GM12878 (cell line): ENCODE data around the gene GUK1. TPM values are rescaled to one million over a fixed set of nuclear protein-coding genes. Genes with fewer than 3 reads are reported as not detected.

Experiments
- CEBPB ChIP-seq, 2 experiments: fragments of 150-350 bp in 1 of 2; IDR thresholded peaks; 2 replicates each; pipeline ENCODE4 v1.6.1; 2012 to 2014; ENCODE audit warnings: low read depth in 2 of 2, low read length in 2 of 2, borderline replicate concordance in 1 of 2, inconsistent platforms in 1 of 2
- CREB1 ChIP-seq: IDR thresholded peaks from 2 replicates; pipeline ENCODE4 v1.6.1; 2012; ENCODE audit warnings: low read depth, mild to moderate bottlenecking, inconsistent platforms
- EP300 ChIP-seq, 2 experiments: fragments of 150-350 bp in 1 of 2; IDR thresholded peaks; 2 replicates each; pipeline ENCODE4 v1.6.1; 2011 to 2012; ENCODE audit warnings: low read depth in 2 of 2, low read length in 2 of 2, borderline replicate concordance in 1 of 2, improper control_type of control experiment in 1 of 2, inconsistent platforms in 1 of 2; ENCODE audit not compliant: control insufficient read depth in 1 of 2
- EZH2 ChIP-seq: IDR thresholded peaks from 2 replicates; pipeline ENCODE4 v1.6.1; 2012; ENCODE audit warnings: low read depth, mild to moderate bottlenecking, control low read depth, inconsistent platforms, low read length, borderline replicate concordance; ENCODE audit not compliant: control insufficient read depth
- FOS ChIP-seq: IDR thresholded peaks from 3 replicates; pipeline ENCODE4 v1.6.1; 2011; ENCODE audit warnings: borderline replicate concordance; ENCODE audit not compliant: insufficient read length; ENCODE audit errors: extremely low read depth
- NR2F1 ChIP-seq: fragments of 450-650 bp; conservative IDR thresholded peaks from 2 replicates; pipeline ENCODE4 v1.6.1; 2017; ENCODE audit warnings: mild to moderate bottlenecking
- PAX5 ChIP-seq: IDR thresholded peaks from 2 replicates; pipeline ENCODE4 v1.6.1; 2011; ENCODE audit warnings: low read depth, low read length, borderline replicate concordance
- RB1 ChIP-seq: fragments of 450-650 bp; formaldehyde crosslinking; IDR thresholded peaks from 2 replicates; pipeline ENCODE4 v1.6.1; 2017; ENCODE audit warnings: mild to moderate bottlenecking, borderline replicate concordance
- SPI1 ChIP-seq: IDR thresholded peaks from 2 replicates; pipeline ENCODE4 v1.6.1; 2011; ENCODE audit warnings: low read depth, mild to moderate bottlenecking, low read length, moderate library complexity, borderline replicate concordance; ENCODE audit not compliant: insufficient read depth
- SRF ChIP-seq, 2 experiments: IDR thresholded peaks; 2 replicates each; pipeline ENCODE4 v1.6.1; 2011; ENCODE audit warnings: low read depth in 2 of 2, low read length in 2 of 2, mild to moderate bottlenecking in 1 of 2, moderate library complexity in 1 of 2
- TCF3 ChIP-seq: IDR thresholded peaks from 2 replicates; pipeline ENCODE4 v1.6.1; 2012; ENCODE audit warnings: low read depth, mild to moderate bottlenecking, low read length, borderline replicate concordance; ENCODE audit not compliant: insufficient read depth
- ZBTB11 ChIP-seq: fragments of 450-650 bp; formaldehyde crosslinking; IDR thresholded peaks from 2 replicates; pipeline ENCODE4 v1.5.0; 2022; ENCODE audit warnings: mild to moderate bottlenecking, missing genetic modification characterization
- ZNF274 ChIP-seq: IDR thresholded peaks from one replicate; pipeline ENCODE4 v1.8.0; 2011; ENCODE audit not compliant: insufficient read length, insufficient read depth
- ZNF384 ChIP-seq: IDR thresholded peaks from 2 replicates; pipeline ENCODE4 v1.6.1; 2012; ENCODE audit warnings: low read depth, mild to moderate bottlenecking, low read length, improper control_type of control experiment, borderline replicate concordance
- ZNF687 ChIP-seq: fragments of 450-650 bp; IDR thresholded peaks from 2 replicates; pipeline ENCODE4 v1.6.1; 2017; ENCODE audit warnings: mild to moderate bottlenecking, moderate library complexity
- polyA plus RNA-seq, 11 experiments: library from polyadenylated mRNA; depleted of rRNA in 4 of 11; unstranded in 6 of 11; stranded (reverse) in 5 of 11; fragments of >200 nt; fragmentation: Nextera tagmentation in 4 of 11; fragmentation: Illumina TruSeq in 1 of 11; extraction: Ambion mirVana in 4 of 11; extraction: Trizol in 1 of 11; gene quantifications; 1 replicate in 1 of 11; 2 replicates in 10 of 11; pipeline versions ENCODE4 v1.2.1 to v1.2.3, GENCODE V29; 2011 to 2016; ENCODE audit warnings: inconsistent platforms in 2 of 11, missing spikeins in 2 of 11, low read depth in 1 of 11
- total RNA-seq, 4 experiments: library from RNA; depleted of rRNA in 3 of 4; stranded (reverse); fragments of >200 nt in 3 of 4; fragmentation: Illumina TruSeq in 1 of 4; extraction: Trizol in 1 of 4; gene quantifications; 2 replicates each; pipeline versions ENCODE4 v1.2.1 to v1.2.3, GENCODE V29; 2013 to 2021
- TF ChIP-seq, protein P1 (sequence below): fragments of 450-650 bp; IDR thresholded peaks from 2 replicates; pipeline ENCODE4 v1.6.1; 2017; ENCODE audit warnings: antibody characterized with exemption, mild to moderate bottlenecking, moderate library complexity
- TF ChIP-seq, protein P2 (sequence below): IDR thresholded peaks from 2 replicates; pipeline ENCODE4 v1.6.1; 2012; ENCODE audit warnings: low read depth, low read length, improper control_type of control experiment

Gene GUK1
- total and polyA plus RNA-seq, 10 of the 15 experiments (the other 5 are each of a cell fraction or from before 2014, with no cell fraction given): 6.3 to 357 (median 203) TPM

- TF ChIP-seq ZBTB11 (CRISPR knock-in tag) (no peak), SPI1 (peak; percentile 54), ZNF384 (no peak), ZNF687 (0 out of 2 replicates have a peak, but pooled peaks have one; percentile 26), CREB1 (no peak), CEBPB (IDR thresholded peaks at IDR 0.05; ENCODE audit: borderline replicate concordance in 1 of 2, low read depth in 2 of 2, low read length in 2 of 2) (no peak), SRF (IDR thresholded peaks at IDR 0.05; ENCODE audit: low read depth in 2 of 2, low read length in 2 of 2) (0 out of 4 replicates have a peak, but pooled peaks of 1 of the 2 experiments have one; percentile 38), PAX5 (no peak), TCF3 (no peak), EP300 (IDR thresholded peaks at IDR 0.05; ENCODE audit: borderline replicate concordance in 1 of 2, control insufficient read depth in 1 of 2, low read depth in 2 of 2, low read length in 2 of 2) (no peak), FOS (no peak), RB1 (no peak), NR2F1 (no peak), ZNF274 (no peak), EZH2 (no peak)
- TF ChIP-seq, protein P1, sequence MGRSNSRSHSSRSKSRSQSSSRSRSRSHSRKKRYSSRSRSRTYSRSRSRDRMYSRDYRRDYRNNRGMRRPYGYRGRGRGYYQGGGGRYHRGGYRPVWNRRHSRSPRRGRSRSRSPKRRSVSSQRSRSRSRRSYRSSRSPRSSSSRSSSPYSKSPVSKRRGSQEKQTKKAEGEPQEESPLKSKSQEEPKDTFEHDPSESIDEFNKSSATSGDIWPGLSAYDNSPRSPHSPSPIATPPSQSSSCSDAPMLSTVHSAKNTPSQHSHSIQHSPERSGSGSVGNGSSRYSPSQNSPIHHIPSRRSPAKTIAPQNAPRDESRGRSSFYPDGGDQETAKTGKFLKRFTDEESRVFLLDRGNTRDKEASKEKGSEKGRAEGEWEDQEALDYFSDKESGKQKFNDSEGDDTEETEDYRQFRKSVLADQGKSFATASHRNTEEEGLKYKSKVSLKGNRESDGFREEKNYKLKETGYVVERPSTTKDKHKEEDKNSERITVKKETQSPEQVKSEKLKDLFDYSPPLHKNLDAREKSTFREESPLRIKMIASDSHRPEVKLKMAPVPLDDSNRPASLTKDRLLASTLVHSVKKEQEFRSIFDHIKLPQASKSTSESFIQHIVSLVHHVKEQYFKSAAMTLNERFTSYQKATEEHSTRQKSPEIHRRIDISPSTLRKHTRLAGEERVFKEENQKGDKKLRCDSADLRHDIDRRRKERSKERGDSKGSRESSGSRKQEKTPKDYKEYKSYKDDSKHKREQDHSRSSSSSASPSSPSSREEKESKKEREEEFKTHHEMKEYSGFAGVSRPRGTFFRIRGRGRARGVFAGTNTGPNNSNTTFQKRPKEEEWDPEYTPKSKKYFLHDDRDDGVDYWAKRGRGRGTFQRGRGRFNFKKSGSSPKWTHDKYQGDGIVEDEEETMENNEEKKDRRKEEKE: no peak
- TF ChIP-seq, protein P2, sequence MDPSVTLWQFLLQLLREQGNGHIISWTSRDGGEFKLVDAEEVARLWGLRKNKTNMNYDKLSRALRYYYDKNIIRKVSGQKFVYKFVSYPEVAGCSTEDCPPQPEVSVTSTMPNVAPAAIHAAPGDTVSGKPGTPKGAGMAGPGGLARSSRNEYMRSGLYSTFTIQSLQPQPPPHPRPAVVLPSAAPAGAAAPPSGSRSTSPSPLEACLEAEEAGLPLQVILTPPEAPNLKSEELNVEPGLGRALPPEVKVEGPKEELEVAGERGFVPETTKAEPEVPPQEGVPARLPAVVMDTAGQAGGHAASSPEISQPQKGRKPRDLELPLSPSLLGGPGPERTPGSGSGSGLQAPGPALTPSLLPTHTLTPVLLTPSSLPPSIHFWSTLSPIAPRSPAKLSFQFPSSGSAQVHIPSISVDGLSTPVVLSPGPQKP: no peak
These were observed 19.1 kb upstream of the GUK1 start (continued) for GRCh38 chr1:228120857-228121489.
